Measurements from ENCODE around the gene RGS16.

DNA sequence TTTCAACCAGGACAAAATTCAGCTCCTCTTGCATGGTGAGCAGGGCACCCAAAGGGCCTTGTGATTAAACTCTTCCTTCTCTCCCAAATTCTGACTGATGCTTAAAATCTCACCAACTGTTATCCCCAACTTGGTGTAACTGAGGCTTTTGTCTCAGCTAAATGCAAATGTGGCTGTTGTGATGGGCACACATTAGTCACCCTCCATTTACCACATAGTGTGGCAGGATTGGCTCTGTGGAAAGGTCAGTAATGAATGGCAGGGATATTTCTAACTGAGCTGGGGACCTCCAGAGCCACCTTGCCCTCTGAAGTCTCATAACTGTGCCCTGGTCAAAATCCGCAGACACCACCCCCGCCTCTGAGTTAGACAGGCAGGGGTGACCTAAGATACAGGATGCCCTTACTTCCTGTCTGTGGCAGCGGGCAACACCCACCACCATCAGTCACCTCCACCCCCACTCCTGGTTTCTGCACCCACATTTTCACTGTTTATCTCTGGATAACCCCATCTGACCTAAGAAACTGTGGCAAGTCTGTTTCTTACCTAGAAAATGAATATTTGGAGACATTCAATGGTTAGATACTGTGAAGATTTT is 25.4 kb upstream of the RGS16 start:
- TF ChIP-seq, protein P1, sequence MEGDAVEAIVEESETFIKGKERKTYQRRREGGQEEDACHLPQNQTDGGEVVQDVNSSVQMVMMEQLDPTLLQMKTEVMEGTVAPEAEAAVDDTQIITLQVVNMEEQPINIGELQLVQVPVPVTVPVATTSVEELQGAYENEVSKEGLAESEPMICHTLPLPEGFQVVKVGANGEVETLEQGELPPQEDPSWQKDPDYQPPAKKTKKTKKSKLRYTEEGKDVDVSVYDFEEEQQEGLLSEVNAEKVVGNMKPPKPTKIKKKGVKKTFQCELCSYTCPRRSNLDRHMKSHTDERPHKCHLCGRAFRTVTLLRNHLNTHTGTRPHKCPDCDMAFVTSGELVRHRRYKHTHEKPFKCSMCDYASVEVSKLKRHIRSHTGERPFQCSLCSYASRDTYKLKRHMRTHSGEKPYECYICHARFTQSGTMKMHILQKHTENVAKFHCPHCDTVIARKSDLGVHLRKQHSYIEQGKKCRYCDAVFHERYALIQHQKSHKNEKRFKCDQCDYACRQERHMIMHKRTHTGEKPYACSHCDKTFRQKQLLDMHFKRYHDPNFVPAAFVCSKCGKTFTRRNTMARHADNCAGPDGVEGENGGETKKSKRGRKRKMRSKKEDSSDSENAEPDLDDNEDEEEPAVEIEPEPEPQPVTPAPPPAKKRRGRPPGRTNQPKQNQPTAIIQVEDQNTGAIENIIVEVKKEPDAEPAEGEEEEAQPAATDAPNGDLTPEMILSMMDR (IDR thresholded peaks at IDR 0.05), result no peak
- no peak for TF ChIP-seq POLR2AphosphoS5 (IDR thresholded peaks at IDR 0.05)

Measured in prostate gland (tissue), 2 donors.